ENCODE measurements around the gene TRAPPC8. TPM values are rescaled to one million over a fixed set of nuclear protein-coding genes. Genes with fewer than 3 reads are reported as not detected.

The TRAPPC8 gene
- total and polyA plus RNA-seq, 8 donors: 7.6 to 26.2 (median 15.9) TPM

DNA sequence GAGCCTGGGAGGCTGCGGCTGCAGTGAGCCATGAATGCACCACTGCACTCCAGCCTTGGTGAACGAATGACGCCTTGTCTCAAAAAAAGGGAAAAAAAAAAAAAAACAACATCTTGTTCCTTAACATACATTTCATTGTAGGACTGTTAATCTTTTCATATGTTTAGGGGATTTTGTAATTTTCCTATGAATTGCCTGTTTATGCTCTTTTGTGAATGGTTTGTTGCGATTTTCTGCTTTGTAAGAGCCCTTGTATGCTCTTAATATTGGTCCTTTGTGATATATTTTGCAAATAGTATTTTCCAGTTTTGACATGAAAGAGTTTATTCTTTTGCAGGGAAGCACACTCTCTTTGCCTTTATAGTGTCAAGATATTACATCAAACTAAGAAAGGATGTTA lies 50.0 kb downstream of the TRAPPC8 start:
- no peaks in the 10 kb centered on the region for H3K9me3 ChIP-seq
- ATAC-seq (no peak), FAIRE-seq (no peak), DNase-seq (no peak)
- H3K27ac ChIP-seq: no peak overlapping the region
- TF ChIP-seq, protein P1, sequence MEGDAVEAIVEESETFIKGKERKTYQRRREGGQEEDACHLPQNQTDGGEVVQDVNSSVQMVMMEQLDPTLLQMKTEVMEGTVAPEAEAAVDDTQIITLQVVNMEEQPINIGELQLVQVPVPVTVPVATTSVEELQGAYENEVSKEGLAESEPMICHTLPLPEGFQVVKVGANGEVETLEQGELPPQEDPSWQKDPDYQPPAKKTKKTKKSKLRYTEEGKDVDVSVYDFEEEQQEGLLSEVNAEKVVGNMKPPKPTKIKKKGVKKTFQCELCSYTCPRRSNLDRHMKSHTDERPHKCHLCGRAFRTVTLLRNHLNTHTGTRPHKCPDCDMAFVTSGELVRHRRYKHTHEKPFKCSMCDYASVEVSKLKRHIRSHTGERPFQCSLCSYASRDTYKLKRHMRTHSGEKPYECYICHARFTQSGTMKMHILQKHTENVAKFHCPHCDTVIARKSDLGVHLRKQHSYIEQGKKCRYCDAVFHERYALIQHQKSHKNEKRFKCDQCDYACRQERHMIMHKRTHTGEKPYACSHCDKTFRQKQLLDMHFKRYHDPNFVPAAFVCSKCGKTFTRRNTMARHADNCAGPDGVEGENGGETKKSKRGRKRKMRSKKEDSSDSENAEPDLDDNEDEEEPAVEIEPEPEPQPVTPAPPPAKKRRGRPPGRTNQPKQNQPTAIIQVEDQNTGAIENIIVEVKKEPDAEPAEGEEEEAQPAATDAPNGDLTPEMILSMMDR (IDR thresholded peaks at IDR 0.05): no peak
- no peaks in the 10 kb centered on the region for H3K4me1 ChIP-seq
- whole genome bisulfite sequencing, 2 donors: 95 to 96% methylated on average over 4 of the region's 4 CpGs
- H3K27me3 ChIP-seq: no peaks in the 10 kb centered on the region
- intact Hi-C loops (cut with DNase I): no loop called here
- H3K4me3 ChIP-seq: no peak overlapping the region
- H3K36me3 ChIP-seq: peaks cover 0 to 15% (median 0%) of the 10 kb centered on the region in 3 donors

DNA sequence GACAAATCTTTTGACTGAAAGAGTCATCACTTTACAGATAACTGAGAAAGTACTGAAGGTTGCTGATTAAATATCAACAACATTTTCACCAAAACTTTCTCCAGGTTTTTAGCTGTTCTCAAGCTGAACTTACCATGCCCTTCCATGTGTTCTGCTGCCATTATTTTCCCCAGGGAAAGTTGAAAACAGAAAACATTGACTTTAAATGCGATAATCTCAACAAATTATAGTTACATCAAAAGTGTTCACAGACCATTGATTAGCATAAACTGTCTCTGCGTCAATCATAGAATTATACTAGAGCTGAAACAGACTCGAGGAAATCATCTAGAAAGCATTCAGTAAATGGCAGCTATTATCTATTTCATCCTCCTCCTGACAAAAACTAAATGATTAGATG lies 51.4 kb downstream of the TRAPPC8 start:
- Histone ChIP-seq H3K4me1 (no peaks in the 10 kb centered on the region), H3K4me3 (no peak overlapping the region), H3K9me3 (no peaks in the 10 kb centered on the region), H3K36me3 (peaks cover 0 to 21% (median 0%) of the 10 kb centered on the region in 3 donors), H3K27ac (no peak overlapping the region), H3K27me3 (no peaks in the 10 kb centered on the region)
- intact Hi-C loops (cut with DNase I): no loop called here
- DNase-seq (no peak), FAIRE-seq (no peak), ATAC-seq (no peak)
- TF ChIP-seq, protein P1 (IDR thresholded peaks at IDR 0.05): no peak
- WGBS, 2 donors: 93 to 95% methylated on average over 3 of the region's 3 CpGs

DNA sequence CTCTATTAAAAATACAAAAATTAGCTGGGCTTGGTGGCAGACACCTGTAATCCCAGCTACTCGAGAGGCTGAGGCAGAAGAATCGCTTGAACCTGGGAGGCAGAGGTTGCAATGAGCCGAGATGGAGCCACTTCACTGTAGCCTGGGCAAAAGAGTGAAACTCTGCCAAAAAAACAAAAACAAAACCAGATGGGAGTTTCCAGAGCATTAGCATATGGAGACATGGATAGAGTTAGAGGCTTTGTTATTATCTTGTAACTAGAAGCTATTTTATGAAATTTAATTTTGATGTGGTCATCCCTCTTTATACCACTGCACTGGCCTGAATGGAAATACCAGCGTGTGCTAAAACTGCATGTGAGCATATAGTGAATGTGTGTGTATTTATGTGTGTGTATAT lies 58.9 kb downstream of the TRAPPC8 start:
- no peaks in the 10 kb centered on the region for H3K27me3 ChIP-seq
- TF ChIP-seq, protein P1 (IDR thresholded peaks at IDR 0.05): no peak
- no peaks in the 10 kb centered on the region for H3K4me1 ChIP-seq
- no peak overlapping the region for H3K4me3 ChIP-seq
- no peak for ATAC-seq
- intact Hi-C loops (cut with DNase I): no loop called here
- WGBS, 2 donors: 97 to 98% methylated on average over 4 of the region's 4 CpGs
- no peak for DNase-seq
- no peaks in the 10 kb centered on the region for H3K9me3 ChIP-seq
- H3K27ac ChIP-seq: no peak overlapping the region
- peaks cover 0 to 22% (median 0%) of the 10 kb centered on the region in 3 donors for H3K36me3 ChIP-seq
- no peak for FAIRE-seq

DNA sequence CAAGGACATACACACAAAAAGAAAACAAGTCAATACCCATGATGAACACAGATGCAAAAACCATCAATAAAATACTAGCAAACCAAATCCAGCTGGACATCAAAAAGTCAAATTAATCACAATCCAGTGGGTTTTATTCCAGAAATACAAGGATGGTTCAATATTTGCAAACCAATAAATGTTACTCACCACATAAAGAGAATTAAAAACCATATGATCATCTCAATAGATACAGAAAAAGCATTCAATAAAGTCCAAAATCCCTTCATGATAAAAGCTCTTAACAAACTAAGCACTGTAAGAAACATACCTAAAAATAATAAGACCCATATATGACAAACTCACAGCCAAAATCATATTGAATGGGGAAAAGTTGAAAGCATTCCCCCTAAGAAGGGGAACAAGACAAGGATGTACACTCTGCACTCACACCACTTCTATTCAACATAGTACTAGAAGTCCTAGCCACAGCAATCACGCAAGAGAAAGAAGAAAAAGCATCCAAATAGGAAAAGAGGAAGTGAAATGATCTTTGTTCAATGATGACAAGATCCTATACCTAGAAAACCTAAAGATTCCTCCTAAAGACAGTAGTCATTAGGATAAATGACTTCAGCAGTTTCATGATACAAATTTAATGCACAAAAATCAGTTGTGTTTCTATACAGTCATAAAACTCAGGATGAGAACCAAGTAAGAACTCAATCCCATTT lies 62.6 kb downstream of the TRAPPC8 start:
- TF ChIP-seq, protein P1 (IDR thresholded peaks at IDR 0.05): no peak
- DNase-seq: no peak
- FAIRE-seq: no peak
- ATAC-seq: no peak
- WGBS, 2 donors: 90 to 100% methylated on average over 1 of the region's 1 CpG
- no peaks in the 10 kb centered on the region for H3K4me1 ChIP-seq
- no peak overlapping the region for H3K4me3 ChIP-seq
- H3K27ac ChIP-seq: no peak overlapping the region
- H3K9me3 ChIP-seq: no peaks in the 10 kb centered on the region
- H3K27me3 ChIP-seq: no peaks in the 10 kb centered on the region
- intact Hi-C loops (cut with DNase I): no loop called here
- H3K36me3 ChIP-seq: peaks cover 0 to 14% (median 0%) of the 10 kb centered on the region in 3 donors

DNA sequence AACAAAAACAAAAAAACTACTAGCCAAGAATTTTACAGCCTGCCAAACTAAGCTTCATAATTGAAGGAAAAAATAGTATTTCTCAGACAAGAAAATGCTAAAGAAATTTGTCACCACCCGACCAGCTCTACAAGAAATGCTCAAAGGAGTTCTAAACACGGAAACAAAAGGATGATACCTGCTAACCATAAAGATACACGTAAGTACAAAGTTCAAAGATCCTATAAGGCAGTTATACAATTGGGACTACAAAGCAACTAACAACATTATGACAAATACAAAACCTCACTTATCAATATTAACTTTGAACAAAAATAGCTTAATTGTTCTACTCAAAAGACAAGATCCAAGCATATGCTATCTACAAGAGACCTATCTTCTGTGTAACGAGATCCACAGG lies 64.6 kb downstream of the TRAPPC8 start:
- ATAC-seq (no peak), FAIRE-seq (no peak), DNase-seq (no peak)
- no peak overlapping the region for H3K4me3 ChIP-seq
- TF ChIP-seq, protein P1 (IDR thresholded peaks at IDR 0.05): no peak
- peaks cover 0 to 16% (median 0%) of the 10 kb centered on the region in 3 donors for H3K36me3 ChIP-seq
- H3K9me3 ChIP-seq: no peaks in the 10 kb centered on the region
- intact Hi-C loops (cut with DNase I): no loop called here
- WGBS, 2 donors: 94 to 95% methylated on average over 4 of the region's 4 CpGs
- H3K27ac ChIP-seq: no peak overlapping the region
- H3K27me3 ChIP-seq: no peaks in the 10 kb centered on the region
- no peaks in the 10 kb centered on the region for H3K4me1 ChIP-seq
